GF-D8 (cell line): ENCODE results near the gene LENG1.

Experiments
- DNase-seq: peaks from one replicate; lab custom pipeline; 2025; lab: John Stamatoyannopoulos, UW

LENG1 gene

DNA sequence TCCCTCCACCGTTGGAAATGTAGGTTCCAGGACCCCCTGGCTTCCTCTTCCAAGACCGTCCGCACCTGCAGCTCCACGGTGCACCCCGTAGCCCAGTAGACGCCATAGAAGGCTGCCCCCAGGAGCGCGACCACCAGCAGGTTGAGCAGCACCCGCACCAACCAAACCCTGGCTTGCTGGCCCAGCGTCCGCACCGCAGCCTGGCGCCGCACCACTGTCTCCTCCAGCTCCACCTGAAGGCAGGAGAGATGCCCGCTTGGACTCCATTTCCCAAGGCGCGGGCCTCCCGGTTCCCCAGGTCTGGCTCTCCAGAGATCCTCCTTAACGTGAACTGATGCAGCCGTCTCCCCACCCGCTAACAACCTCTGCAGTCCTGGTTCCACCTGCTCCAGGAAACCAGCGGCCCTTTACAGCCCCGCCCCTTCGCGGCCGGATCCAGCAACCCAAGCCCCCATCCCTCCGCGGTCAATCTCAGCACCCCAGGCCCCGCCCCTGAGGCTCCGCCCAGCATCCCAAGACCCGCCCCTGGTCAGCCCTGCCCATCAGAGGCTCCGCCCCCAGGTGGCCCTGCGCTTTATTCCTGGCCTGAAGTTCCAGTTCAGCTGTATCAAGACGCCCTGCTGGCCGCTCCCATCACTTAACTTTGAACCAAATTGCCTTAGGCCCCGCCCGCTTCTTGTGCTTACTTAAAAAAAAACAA lies 5.0 kb upstream of the LENG1 start:
- DNase-seq, result no peak

DNA sequence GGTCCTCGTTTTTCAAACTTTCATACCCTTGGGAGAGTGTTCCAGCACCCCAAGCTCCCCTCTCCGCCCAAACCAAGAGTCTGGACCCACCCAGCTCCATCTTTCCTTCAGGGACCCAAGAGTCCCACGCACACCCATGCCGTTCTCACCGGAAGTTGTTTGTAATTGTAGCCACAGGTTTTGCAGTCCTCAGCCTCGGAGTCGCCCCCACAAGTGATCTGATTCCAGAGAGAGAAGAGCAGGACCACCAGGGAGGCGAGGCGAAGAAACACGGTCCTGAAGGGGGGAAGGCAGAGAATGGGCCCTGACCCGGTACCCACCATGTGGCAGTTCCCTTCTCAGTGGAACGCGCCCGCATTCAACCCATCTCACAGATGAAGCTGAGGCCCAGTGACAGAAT lies 3.4 kb upstream of the LENG1 start:
- no peak for DNase-seq

DNA sequence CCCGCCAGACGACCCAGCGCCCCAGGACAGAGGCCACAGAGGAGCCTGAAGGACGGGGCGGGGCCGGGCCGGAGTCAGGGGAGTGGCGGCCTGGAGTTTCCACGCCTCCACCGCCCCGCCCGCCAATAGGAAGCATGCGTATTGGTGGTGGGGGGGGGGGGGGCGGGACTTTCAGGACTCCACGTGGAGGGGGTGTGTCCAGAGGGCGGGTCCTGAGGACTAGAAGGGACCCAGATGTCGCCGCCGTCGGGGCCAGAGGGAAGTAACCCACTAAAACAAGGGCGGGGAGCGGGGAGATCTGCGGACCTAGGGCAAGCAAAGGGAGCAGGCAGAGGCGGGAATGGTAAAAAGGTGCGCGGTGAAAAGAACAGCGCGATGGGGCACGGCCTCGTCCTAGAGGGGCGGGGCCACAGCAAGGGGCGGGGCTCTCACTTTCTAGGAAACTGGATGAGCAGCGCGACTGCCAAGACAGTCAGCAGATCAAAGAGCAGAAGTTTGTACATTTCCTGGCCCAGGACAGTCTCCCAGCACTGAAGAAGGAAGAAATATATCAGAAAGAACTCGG lies 2.8 kb upstream of the LENG1 start:
- DNase-seq, result peak; percentile 62

GRCh38 chr19:54160854-54161253 lies 1.3 kb upstream of the LENG1 start:
- no peak for DNase-seq

- no peak for DNase-seq
Observed at GRCh38 chr19:54160182-54160811, 776 bp upstream of the LENG1 start.

GRCh38 chr19:54158812-54159351 lies 639 bp downstream of the LENG1 start:
- DNase-seq, result no peak

DNA sequence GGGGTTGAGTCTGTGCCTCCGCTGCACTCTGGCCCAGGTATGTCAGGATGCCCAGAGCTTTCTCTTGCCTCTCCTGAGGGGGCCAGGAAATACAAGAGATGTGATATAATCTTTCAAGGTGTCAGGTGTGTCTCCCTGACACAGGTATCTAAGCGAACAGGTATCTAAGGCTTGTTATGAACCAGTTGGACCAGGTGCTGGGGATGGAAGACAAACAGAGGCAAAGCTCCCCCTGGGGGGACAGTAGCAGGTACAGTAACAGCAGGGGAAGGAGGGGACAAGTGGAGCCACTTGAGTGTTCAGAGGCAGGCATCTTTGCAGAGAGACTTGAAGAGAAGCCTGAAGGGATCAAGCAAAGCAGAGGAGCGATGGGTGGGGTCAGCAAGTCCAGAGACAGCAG lies 2.6 kb downstream of the LENG1 start:
- no peak for DNase-seq

DNA sequence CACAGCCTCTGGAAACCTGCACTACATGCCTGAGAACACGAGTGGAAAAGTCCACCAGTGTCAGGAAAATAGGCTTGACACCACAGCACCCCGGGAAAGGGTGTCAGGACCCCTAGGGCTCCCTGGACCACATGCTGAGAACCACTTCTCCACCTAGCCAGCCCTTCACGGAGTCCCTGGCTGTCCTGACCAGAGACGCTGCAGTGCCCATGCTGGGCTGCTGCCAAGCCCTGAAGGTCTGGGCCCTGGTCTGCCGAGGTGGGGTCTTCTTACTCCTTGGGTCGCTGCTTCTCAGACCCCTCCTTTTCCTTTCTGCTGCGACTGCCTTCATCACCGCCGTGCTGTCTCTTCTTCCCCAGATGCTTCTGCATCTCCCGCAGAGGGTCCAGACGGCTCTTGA lies 3.0 kb downstream of the LENG1 start:
- no peak for DNase-seq

GRCh38 chr19:54155694-54156093 lies 3.8 kb downstream of the LENG1 start:
- DNase-seq, result no peak

DNA sequence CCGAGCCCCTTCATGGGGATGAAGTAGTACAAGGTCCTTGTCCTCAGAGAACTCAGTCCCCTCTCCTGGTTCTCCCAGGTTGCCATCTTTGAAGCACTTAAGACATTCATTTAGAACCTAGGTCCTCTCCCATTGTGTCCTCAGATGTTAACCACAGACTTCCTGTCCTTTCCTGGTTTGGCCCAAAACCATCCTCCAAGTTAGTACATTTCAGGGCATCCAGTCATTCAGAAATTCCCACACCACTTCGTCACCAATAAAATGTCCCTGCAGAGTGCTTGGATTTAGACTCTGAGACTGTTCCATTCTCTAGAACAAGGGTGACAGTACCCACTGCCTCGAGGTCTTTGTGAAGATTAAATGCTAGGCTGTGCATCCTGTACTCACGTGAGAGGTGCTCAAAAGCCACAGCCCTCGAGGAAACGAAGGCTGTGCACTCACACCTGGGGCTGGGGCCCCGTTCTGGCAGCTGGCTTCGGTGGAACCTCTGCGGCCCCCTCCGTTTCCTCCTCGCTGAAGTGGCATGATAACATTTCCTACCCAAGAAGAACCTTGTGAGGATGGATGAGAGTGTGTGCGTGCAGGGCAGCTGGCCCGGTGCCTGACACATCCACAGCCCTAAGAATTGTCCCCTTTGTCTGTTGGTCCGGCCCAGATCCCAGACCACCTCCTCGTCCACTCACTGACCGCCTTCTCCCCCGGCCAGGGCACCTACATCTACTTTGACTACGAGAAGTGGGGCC lies 4.7 kb downstream of the LENG1 start:
- no peak for DNase-seq

GRCh38 chr19:54153731-54154326 lies 5.7 kb downstream of the LENG1 start:
- DNase-seq, result no peak

DNA sequence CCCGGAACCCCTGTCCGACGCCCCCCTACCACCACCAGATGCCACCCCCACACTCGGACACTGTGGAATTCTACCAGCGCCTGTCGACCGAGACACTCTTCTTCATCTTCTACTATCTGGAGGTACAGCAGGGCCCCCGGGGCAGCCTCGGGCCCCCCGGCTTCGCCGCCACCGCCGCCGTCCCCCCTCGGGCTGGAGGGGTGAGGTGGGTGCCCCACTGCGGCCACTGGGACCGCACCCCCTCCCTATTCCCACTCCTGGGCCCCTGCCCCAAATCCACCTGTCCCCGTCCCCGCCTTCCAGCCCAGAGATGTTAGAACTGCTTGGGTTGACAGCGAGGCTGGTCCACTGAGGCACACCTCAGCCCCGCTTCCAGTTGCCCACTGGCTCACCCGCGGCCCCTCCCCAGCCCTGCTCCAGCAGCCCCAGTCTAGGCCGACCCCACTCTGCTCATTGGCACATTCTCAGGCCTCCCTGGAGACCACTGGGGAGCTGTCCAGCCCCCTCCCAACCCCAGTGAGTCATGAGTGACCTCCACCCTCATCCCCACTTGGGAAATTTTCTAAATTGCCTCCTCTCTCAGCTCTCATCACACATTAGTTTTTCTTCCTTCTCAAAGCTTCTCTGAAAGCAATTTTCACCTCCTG lies 6.5 kb downstream of the LENG1 start:
- DNase-seq, result no peak

DNA sequence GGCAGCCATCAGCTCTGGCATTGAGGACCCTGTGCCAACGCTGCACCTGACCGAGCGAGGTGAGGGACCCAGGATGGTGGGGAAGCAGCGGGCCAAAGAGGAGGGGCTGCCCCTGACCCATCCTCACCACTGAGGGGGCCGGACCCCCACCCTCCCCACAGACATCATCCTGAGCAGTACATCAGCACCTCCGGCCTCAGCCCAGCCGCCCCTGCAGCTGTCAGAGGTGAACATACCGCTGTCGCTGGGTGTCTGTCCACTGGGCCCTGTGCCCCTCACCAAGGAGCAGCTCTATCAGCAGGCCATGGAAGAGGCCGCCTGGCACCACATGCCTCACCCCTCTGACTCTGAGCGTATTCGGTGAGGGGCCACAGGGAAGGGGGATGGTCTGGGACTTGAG lies 7.3 kb downstream of the LENG1 start:
- no peak for DNase-seq

GRCh38 chr19:54151362-54152035 lies 8.0 kb downstream of the LENG1 start:
- DNase-seq, result no peak

DNA sequence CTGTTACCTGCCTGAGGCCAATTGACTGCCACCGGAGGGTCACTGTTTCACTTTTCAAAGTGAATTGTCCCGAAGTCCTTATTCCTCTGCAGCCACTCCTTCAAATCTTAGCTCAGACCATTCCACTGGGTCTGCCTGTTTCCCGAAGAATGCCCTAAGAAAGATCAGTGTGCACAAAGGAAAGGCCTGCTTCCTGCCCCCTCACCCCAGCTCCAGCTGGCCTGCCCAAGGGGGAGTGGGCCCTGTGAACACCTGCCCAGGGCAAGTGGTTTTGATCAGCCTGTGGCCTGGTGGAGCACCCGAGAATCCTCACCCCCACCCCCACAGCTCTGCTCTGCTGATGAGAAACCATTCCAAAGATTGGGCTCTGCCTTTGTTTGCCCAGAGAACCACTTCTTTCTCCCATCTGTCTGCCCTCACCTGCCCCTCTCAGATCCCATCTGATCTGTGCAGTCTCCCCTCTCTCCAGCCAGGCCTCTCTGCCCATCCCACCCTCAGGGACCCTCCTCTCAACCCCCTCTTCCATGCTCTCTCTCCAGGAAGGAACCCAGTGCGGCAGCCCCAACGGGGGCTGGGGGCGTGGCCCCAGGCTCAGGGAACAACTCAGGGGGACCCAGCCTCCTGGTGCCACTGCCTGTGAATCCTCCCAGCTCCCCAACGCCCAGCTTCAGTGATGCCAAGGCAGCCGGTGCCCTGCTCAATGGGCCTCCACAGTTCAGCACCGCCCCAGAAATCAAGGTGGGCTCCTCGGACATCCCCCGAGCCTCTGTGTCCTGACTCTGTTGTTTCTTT lies 10.3 kb downstream of the LENG1 start:
- no peak for DNase-seq

GRCh38 chr19:54148158-54148557 lies 11.4 kb downstream of the LENG1 start:
- no peak for DNase-seq

DNA sequence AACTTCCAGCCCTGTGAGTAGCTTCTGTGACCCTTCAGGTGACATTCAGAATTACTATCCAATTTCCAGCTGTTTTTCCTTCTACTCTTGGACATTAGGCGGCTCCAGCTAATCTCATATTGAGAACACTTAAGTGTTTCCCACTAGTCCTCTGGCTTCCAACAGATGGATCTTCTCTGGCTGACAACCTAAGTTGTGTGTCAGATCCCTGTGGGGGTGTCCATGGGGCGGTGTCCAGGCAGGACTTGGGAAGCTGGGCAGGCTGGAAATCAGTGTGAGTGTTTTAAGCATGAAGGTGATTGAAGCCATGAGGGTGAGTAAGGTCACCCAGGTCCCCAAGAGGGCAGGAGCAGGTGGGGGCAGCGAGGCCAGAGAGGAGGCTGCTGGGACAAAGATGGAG lies 11.8 kb downstream of the LENG1 start:
- no peak for DNase-seq

DNA sequence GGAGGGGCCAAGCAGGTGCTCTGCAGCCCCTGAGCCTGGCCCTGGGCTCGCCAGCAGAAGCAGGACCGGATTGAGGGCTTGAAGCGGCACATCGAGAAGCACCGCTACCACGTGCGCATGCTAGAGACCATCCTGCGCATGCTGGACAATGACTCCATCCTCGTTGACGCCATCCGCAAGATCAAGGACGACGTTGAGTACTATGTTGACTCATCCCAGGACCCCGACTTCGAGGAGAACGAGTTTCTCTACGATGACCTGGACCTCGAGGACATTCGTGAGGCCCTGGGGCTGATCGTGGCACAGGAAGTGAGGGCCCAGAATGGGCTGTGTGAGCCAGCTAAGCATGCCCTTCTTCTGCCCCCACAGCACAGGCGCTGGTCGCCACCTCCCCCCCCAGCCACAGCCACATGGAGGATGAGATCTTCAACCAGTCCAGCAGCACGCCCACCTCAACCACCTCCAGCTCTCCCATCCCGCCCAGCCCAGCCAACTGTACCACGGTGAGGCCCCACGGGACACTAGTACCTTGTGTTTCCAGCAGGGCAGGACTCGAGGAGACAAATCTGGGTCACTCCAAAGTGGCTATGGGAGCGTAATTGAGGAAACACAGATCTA lies 13.9 kb downstream of the LENG1 start:
- no peak for DNase-seq

DNA sequence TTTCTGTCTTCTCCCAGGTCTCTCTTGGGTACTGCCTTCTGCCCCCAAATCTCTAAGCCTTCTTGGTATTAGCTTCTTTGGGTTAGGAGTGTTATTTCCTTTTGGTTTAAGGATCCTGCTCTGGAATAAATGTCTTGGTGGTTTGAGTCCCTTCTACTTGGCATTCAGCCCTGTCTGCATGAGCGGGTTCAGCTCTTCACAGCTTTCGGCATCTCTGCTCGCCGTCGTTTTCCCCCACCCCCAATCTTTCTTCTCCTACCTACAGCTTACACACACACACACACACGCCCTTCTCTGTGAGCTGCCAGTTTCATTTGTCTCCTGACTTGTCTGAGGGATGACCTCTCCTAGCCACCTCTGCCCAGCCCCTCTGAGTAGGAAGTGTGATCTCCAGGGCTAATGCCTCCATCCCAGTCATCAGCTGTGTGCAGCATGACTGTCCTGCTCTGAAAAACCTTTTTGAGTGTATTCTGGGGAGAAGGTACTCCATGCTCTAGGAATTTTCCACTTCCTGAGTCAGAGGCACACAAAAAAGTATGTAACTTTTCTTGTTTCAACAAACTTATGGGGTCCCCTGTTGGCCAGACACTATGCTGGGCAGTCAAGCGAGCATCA lies 17.2 kb downstream of the LENG1 start:
- no peak for DNase-seq
